ENCODE data around the gene PPP1R18.
A peak's percentile ranks its signal among the peaks of the same experiment; 100 is the strongest.
"Not testable (repeated sequence)": the region's sequence is repeated elsewhere in the genome, so short reads cannot be mapped to it uniquely, and the experiment has no call there.

The PPP1R18 gene, protein sequence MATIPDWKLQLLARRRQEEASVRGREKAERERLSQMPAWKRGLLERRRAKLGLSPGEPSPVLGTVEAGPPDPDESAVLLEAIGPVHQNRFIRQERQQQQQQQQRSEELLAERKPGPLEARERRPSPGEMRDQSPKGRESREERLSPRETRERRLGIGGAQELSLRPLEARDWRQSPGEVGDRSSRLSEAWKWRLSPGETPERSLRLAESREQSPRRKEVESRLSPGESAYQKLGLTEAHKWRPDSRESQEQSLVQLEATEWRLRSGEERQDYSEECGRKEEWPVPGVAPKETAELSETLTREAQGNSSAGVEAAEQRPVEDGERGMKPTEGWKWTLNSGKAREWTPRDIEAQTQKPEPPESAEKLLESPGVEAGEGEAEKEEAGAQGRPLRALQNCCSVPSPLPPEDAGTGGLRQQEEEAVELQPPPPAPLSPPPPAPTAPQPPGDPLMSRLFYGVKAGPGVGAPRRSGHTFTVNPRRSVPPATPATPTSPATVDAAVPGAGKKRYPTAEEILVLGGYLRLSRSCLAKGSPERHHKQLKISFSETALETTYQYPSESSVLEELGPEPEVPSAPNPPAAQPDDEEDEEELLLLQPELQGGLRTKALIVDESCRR

DNA sequence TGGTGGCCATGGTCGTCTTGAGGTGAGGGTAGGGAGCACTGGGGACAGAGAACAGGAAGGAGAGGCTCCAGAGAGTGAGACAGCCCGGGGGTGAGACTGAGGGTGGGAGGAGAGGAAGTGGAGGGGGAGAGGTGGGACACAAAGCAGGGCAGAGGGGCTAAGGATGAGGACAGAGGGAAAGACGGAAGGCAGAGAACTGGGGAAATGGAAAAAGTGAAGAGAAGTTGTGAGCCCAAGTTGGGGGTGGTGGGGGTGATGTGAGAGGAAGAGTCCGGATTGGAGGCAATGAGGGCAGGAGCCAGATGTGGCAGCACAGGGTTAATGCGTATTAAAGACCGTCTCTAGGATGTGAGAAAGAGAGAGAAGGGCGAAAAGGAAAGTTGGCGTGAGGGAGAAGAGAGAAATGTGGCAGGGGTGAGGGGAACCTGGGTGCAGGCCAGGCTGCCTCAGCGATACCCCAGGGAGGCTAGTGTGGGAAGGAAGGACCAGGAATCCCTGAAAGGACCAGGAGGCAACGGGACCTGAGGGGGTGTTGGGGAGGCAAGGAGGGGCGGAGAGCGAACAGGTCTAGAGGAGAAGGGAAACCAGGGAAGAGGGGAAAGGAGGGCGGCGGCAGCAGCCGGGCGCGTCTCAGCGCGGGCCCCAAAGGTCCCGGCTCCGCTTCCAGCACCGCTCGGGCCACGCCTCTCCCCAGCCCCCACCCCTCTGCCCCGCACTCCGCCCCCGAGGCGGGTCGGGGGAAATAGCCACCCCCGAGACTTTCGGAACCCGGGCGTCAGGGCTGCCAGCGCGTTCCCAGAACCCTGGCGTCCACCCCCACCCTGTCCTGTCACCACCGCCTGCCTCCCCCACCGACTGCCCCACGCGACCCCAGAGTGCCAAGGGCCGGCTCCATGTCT, at the start of gene PPP1R18:
Gene PPP1R18 (minus strand): TSS at position 637 of the 899 bp plus-strand sequence. CDS start 627 bp downstream, at position 10.
- DNase-seq = peak; percentile 77

DNA sequence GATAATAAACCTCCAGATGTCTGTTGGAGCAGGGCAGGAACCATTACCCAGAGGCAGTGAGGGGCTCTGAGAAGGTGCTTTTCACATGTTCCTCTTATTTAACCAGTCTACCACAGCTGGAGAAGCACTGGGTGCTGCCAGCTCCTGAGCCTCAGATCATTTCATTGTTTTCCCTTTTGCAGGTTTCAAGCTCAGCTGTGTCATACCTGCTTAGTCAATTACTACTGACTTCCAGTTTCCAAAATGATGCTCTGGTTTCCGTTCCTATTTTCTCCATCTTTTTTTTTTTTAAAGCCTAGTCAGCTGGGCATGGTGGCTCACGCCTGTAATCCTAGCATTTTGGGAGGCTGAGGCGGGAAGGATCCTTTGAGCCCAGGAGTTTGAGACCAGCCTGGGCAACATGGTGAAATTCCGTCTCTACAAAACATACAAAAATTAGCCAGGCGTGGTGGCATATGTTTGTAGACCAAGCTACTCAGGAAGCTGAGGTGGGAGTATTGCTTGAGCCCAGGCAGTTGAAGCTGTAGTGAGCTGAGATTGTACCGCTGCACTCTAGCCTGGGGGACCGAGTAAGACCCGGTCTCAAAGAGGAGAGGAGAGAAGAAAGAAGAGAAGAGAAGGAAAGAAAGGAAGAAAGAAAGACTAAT, 49.3 kb upstream of the PPP1R18 start:
- no peak for DNase-seq

DNA sequence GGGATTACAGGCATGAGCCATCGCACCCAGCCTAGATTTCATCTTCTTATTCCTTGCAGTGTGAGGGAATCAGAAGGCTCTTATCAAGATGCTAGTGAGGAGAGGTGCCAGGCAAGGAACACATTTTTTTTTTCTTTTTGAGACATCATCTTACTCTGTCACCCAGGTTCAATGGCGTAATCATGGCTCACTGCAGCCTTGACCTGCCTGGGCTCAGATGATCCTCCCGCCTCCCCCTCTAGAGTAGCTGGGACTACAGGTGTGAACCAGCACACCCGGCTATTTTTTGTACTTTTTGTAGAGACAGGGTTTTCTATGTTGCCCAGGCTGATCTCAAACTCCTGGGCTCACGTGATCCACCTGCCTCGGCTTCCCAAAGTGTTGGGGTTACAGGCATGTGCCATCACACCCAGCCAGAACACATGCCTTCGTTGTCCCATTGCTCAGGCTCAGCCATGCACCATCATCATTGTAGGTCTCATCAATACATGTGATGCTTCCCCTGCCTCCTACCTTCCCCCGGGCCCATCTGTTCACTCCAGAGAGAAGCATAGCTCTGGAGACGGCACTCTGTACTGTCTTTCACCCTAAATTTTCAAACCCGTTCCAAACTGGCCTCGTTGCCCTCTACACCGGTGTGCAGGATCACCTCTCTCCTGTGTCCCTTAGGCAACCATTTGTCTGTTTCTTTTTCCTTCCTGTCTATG, 45.9 kb upstream of the PPP1R18 start:
- no peak for DNase-seq

DNA sequence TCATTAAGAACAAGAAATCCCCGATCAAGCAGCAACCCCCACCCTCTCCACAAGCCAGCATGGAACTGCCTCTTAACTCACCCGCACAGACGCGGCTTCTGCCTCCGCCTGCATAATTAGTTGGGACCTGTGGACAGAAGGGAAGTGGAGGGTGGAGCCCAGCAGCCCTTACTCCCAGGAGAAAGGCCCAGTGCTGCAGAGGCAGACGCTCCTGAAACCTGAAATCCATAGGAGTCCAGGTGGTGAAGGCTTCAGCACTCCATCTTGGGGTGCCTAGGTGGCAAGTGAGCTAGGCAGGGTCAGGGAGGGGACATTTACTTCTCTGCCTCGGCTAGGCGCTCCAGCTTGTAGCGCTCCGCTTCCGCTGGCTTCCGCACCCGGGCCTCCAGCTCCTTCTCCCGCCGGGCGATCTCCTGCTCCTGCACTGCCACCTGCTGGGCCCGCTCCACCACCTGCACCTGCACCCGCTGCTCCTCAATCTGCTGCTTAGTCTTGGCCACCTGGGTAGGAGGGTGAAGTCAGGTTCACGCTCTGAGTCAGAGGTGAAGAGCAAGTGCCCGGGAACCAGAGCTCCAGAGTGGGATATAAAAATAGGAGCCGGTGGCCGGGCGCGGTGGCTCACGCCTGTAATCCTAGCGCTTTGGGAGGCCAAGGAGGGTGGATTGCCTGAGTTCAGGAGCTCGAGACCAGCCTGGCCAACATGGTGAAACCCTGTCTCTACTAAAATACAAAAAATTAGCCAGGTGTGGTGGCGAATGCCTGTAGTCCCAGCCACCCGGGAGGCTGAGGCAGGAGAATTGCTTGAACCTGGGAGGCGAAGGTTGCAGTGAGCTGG, 44.4 kb upstream of the PPP1R18 start:
- peak; percentile 81 for DNase-seq

DNA sequence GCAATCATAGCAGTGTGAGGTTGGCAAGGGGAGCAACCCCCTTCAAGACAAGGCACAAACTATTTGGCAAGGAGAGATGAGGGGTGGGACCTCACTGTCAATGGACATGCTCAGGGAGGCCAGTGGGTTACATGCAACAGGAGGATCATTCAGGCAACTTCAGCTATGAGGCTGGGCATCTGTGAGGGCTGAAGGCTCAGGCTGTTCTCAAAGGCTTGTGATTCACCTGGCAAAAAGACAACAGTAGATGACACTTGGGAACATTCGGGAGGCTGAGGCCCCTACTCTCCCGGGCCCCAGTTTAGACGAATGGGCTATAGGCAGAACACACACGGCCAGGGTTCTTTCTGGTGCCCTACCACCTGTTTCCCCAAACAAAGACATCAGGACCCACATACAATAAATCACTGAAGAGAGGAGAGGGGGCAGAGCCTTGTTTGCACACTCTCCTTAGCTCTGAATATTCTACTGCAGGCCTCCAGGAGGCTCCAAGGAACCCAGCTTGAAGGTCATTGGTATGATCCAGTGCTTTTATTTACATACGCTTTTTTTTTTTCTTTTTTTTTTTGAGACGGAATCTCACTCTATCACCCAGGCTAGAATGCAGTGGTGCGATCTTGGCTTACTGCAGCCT, 41.6 kb upstream of the PPP1R18 start:
- no peak for DNase-seq

DNA sequence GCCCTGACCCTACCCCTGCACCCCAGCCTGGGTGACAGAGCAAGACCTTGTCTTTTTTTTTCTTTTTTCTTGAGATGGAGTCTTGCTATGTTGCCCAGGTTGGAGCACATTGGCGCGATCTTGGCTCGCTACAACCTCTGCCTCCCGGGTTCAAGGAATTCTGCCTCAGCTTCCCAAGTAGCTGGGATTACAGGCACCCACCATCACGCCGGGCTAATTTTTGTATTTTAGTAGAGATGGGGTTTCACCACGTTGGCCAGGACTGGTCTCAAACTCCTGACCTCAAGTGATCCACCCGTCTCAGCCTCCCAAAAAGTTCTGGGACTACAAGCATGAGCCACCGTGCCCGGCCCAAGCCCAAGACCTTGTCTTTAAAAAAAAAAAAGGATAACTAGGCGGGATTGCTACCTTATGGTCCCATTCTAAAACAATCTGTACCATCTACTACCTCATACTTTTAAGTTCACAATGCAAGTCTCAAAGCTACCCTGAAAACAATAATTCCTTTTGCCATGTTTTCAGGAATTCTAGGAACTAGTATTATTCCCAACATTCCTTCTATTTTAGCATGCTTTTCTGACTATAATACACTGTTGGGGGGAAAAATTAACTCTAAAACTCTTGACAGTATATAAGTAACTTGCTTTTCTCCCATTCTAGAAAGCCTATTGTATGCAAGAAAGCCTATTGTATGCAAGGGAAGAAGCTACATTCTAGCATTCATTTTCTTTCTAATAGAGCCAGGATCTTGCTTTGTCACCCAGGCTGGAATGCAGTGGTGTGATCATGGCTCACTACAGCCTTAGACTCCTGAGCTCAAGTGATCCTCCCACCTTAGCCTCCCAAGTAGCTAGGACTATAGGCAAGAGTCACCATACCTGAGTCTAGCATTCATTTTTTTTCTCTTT, 40.3 kb upstream of the PPP1R18 start:
- no peak for DNase-seq

DNA sequence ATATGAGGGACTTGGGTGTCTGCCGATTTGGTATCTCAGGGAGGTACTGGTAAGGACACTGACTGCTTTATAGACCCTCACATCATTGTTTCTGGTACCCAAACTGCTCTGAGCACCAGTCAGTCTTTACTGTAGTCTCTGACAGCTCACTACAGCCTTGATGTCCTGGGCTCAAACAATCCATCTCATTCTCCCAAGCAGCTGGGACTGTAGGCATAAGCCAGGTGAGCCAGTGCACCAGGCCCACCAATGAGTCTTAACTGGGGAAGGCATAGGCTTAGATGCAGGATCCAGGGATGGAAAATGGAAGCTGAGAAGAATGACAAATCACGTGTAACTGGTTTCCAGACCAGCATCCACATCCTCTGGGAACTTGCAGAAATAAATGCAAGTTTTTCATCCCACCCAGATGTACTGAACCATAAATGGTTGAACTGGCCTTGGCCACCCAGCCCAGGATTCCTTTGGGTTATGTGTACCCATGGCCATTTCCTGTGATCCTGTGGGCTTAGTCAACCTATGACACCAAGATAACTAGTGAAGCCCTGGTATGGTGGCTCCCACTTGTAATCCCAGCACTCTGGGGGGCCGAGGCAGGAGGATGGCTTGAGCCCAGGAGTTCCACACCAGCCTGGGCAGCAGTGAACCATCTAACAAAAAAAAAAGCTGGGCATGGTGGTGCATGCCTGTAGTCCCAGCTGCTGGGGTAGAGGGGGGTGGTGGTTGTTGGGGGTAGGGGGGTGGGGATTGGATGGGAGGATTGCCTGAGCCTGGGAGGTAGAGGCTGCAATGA, 39.5 kb upstream of the PPP1R18 start:
- no peak for DNase-seq

DNA sequence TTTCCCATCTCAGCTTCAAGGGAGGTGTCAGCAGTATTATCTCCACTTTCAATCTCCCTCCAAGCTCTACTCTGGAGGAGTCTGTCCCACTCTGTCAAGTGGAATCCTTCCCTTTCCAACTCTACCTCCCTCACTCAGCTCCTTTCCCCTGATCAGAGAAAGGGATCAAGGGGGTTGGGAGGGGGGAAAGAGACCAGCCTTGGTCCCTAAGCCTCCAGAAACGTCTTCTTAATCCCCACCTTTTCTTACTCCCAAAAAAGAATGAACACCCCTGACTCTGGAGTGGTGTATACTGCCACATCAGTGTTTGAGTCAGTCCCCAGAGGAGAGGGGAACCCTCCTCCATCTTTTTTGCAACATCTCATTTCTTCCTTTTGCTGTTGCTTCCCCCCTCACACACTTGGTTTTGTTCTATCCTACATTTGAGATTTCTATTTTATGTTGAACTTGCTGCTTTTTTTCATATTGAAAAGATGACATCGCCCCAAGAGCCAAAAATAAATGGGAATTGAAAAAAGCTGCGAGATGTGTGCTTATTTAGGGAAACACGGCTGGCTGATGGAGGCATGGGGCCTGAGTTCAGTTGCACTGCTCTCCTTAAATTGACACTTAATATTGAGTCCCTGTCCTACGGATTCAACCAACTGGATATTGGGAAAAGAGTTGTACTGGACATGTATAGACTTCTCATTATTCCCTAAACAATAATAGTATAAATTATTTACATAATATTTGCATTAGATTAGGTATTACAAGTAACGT, 38.6 kb upstream of the PPP1R18 start:
- no peak for DNase-seq

DNA sequence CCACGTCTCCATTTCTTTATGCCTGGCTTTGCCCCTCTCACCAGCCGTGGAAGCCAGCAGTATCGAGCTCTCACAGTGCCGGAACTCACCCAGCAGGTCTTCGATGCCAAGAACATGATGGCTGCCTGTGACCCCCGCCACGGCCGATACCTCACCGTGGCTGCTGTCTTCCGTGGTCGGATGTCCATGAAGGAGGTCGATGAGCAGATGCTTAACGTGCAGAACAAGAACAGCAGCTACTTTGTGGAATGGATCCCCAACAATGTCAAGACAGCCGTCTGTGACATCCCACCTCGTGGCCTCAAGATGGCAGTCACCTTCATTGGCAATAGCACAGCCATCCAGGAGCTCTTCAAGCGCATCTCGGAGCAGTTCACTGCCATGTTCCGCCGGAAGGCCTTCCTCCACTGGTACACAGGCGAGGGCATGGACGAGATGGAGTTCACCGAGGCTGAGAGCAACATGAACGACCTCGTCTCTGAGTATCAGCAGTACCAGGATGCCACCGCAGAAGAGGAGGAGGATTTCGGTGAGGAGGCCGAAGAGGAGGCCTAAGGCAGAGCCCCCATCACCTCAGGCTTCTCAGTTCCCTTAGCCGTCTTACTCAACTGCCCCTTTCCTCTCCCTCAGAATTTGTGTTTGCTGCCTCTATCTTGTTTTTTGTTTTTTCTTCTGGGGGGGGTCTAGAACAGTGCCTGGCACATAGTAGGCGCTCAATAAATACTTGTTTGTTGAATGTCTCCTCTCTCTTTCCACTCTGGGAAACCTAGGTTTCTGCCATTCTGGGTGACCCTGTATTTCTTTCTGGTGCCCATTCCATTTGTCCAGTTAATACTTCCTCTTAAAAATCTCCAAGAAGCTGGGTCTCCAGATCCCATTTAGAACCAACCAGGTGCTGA, 37.6 kb upstream of the PPP1R18 start:
- not testable (repeated sequence) for DNase-seq

DNA sequence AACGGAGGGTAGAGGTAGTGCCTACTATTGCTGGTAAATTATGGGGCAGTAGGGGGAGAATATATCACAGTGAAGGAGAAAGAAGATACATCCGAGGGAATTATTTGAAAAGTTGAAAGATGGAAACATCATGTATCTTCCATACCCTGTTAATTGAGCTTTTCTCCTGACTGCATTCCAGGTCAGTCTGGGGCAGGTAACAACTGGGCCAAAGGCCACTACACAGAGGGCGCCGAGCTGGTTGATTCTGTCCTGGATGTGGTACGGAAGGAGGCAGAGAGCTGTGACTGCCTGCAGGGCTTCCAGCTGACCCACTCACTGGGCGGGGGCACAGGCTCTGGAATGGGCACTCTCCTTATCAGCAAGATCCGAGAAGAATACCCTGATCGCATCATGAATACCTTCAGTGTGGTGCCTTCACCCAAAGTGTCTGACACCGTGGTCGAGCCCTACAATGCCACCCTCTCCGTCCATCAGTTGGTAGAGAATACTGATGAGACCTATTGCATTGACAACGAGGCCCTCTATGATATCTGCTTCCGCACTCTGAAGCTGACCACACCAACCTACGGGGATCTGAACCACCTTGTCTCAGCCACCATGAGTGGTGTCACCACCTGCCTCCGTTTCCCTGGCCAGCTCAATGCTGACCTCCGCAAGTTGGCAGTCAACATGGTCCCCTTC, 36.9 kb upstream of the PPP1R18 start:
- DNase-seq = not testable (repeated sequence)

DNA sequence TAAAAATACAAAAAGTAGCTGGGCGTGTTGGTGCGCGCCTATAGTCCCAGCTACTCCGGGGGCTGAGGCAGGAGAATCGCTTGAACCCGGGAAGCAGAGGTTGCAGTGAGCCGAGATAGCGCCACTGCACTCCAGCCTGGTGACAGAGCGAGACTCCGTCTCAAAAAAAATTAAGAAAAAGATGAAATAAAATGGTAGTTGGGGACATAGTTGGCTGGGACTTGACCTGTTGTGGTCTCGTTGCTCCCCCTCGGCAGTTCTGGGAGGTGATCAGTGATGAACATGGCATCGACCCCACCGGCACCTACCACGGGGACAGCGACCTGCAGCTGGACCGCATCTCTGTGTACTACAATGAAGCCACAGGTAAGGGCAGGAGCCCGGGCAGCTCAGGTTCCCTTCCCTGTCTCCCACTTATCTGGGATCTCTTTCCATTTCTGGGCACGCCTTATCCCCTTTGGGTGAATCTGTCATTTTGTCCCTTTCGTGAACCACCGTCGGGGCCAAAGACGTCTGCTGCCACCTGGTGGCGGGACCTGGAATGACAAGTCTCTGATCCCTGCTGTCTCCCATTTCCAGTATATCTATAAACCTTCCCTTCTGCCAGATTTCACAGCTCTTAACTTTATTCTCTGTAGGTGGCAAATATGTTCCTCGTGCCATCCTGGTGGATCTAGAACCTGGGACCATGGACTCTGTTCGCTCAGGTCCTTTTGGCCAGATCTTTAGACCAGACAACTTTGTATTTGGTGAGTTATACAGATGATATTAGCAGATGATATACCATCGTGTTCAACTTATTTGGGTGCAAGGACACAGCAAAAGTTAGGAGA, 36.1 kb upstream of the PPP1R18 start:
- peak; percentile 86 for DNase-seq

DNA sequence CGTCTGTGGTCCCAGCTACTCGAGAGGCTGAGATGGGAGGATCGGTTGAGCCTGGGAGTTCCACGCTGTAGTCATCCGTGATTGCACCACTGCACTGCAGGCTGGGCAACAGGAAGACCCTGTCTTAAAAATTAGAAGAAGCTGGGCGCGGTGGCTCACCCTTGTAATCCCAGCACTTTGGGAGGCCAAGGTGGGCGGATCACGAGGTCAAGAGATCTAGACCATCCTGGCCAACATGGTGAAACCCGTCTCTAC, 35.5 kb upstream of the PPP1R18 start:
- not testable (repeated sequence) for DNase-seq

DNA sequence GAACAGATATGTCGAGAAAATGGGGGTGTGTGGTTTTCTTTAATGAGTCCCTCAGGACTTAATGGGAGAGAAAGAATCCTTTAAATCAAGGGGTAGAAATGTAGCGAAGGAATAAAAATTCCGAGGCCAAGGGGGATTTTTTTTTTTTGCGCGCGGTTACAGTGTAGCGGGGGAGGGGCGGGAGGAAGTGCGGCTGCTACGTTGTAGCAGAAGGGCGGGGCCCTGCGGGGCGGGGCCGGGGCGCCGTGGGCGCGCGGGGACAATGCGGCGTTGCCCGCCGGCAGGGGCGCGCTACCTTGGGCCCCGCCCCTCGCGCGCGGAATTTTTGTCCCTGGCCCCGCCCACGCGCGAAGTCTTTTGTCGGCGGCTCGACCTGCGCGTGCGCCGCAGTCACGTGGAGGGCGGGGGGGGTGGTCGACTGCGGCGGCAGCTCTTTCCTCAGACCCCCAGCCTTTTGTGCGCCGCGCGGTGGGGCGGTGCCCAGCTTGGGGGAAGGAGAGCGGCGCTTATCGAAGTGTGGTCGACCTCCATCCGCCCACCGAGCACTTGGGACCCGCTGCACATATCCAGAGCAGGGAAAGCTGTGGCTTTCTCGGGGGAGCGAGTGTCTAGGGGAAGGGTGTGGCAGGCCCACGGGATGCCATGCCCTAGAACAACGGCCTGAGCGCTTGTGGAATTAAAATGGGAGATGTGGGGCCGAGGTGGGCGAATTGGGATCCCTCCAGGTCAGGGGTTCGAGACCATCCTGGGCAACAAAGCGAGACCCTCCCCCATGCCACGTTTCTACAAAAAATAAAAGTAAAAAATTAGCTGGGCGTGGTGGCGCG, 35.0 kb upstream of the PPP1R18 start:
- peak; percentile 95 for DNase-seq

DNA sequence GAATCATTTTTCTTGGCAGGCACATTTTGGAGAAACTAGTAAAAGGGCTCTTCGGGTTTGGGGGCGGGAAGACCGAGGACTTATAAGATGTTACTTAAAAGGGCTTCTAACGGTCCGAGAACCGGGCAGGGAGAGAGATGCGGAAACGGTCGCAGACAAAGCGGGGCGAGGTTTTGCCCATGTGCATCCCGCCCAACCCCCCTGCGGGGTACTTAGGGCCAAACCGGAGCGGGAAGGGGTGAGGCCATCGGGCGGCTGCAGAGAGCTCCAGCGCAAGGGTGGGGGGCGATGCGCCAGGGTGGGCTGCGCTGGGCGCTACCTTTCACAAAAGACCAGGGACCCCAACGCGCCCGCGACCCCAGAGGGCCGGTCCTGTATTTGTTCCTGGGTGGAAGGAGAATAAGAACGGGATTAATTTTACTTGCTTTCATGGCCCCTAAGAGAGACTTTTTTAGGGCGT, 34.3 kb upstream of the PPP1R18 start:
- peak; percentile 59 for DNase-seq
